OCI-LY7 (cell line): ENCODE data around the gene LRP3. TPM values are rescaled to one million over a fixed set of nuclear protein-coding genes. Genes with fewer than 3 reads are reported as not detected.

Experiments used
- BruUV-seq: library from RNA; stranded (reverse); fragments of 400-500 nt; replicated peaks from 2 replicates; lab custom pipeline; 2021; lab: Mats Ljungman, UMichigan
- CTCF ChIA-PET: fragments of 300-600 bp; sonication (Branson Sonifier 250); formaldehyde crosslinking; loops from one replicate; lab custom pipeline; 2022; ENCODE audit warnings: antibody characterized with exemption; ENCODE audit not compliant: unreplicated experiment; lab: Charles Lee
- POLR2A ChIA-PET: fragments of 300-600 bp; sonication (Branson Sonifier 250); formaldehyde crosslinking; loops from one replicate; lab custom pipeline; 2022; ENCODE audit warnings: antibody characterized with exemption; lab: Charles Lee
- DNase-seq: peaks from one replicate; pipeline ENCODE4 v3.0.0-alpha.2; 2015; ENCODE audit warnings: low spot score
- H2AFZ ChIP-seq: fragments of 200-600 bp; sonication (generic), shearing (Covaris generic); 2 replicates; pipeline ENCODE4 v1.6.1; 2014; ENCODE audit warnings: mild to moderate bottlenecking, antibody characterized with exemption, low read length, moderate library complexity
- H3K27ac ChIP-seq: fragments of 200-600 bp; sonication (generic); 2 replicates; pipeline ENCODE4 v1.5.1; 2014; ENCODE audit warnings: mixed run types, low read depth, mild to moderate bottlenecking, moderate library complexity, low read length, inconsistent platforms; ENCODE audit not compliant: poor library complexity, severe bottlenecking
- H3K36me3 ChIP-seq: fragments of 200-600 bp; sonication (generic); 2 replicates; pipeline ENCODE4 v1.6.1; 2014; ENCODE audit warnings: mild to moderate bottlenecking, antibody characterized with exemption, low read length, moderate library complexity, mixed read lengths; ENCODE audit not compliant: insufficient read depth
- H3K4me1 ChIP-seq: fragments of 200-600 bp; sonication (generic); 2 replicates; pipeline ENCODE4 v1.5.1; 2014; ENCODE audit warnings: mild to moderate bottlenecking, low read length; ENCODE audit not compliant: insufficient read depth, poor library complexity, severe bottlenecking
- H3K4me2 ChIP-seq: fragments of 200-600 bp; sonication (generic); 2 replicates; pipeline ENCODE4 v1.6.1; 2014; ENCODE audit warnings: mild to moderate bottlenecking, low read length
- H3K4me3 ChIP-seq: fragments of 200-600 bp; sonication (generic); 2 replicates; pipeline ENCODE4 v1.5.1; 2014; ENCODE audit warnings: mild to moderate bottlenecking, low read depth, low read length; ENCODE audit not compliant: poor library complexity, severe bottlenecking
- H3K79me2 ChIP-seq: fragments of 200-600 bp; sonication (generic); 2 replicates; pipeline ENCODE4 v1.6.1; 2016; ENCODE audit warnings: low read depth, mild to moderate bottlenecking, low read length, moderate library complexity, mixed read lengths; ENCODE audit not compliant: insufficient read depth
- H3K9me2 ChIP-seq: fragments of 200-600 bp; sonication (generic); 2 replicates; pipeline ENCODE4 v1.6.1; 2016; ENCODE audit warnings: mild to moderate bottlenecking, low read length, mixed read lengths; ENCODE audit not compliant: insufficient read depth
- H3K9me3 ChIP-seq: fragments of 200-600 bp; sonication (generic); 2 replicates; pipeline ENCODE4 v1.6.1; 2014; ENCODE audit warnings: mild to moderate bottlenecking, mixed run types, low read length, mixed read lengths
- H4K20me1 ChIP-seq: fragments of 200-600 bp; sonication (generic); 2 replicates; pipeline ENCODE4 v1.6.1; 2014; ENCODE audit warnings: mild to moderate bottlenecking, antibody characterized with exemption, low read length, moderate library complexity, mixed read lengths; ENCODE audit not compliant: insufficient read depth
- CTCF ChIP-seq: fragments of 200-600 bp; sonication (generic); conservative IDR thresholded peaks from 2 replicates; pipeline ENCODE4 v1.5.1; 2014; ENCODE audit warnings: mild to moderate bottlenecking, antibody characterized with exemption, low read length, moderate library complexity, mixed read lengths
- EZH2phosphoT487 ChIP-seq: fragments of 200-600 bp; sonication (generic); IDR thresholded peaks from 2 replicates; pipeline ENCODE4 v1.6.1; 2018; ENCODE audit warnings: low read depth, borderline replicate concordance, mild to moderate bottlenecking, mixed run types, antibody characterized with exemption, low read length, moderate library complexity, mixed read lengths
- intact Hi-C: fragments of 100-400 bp; cut with micrococcal nuclease; formaldehyde crosslinking; loops from one replicate; pipeline ENCODE4 v1.10.0; 2022; ENCODE audit not compliant: unreplicated experiment
- total RNA-seq, 2 experiments: library from RNA; depleted of rRNA in 1 of 2; stranded (reverse); fragments of >200 nt in 1 of 2; shearing (Covaris generic) in 1 of 2; gene quantifications; 2 replicates each; pipeline ENCODE4 v1.2.3, GENCODE V29; 2014 to 2022

LRP3 gene
- total RNA-seq, 2 experiments from 2014 or later: not detected

GRCh38 chr19:33233056-33233873 lies 39.1 kb downstream of the LRP3 start:
- POLR2A ChIA-PET: no interaction called here

GRCh38 chr19:33234092-33234491 lies 40.0 kb downstream of the LRP3 start:
- TF ChIP-seq CTCF: no peak
- no peak for TF ChIP-seq EZH2phosphoT487
- Histone ChIP-seq H3K4me1 (no peaks in the 10 kb centered on the region), H4K20me1 (no peaks in the 10 kb centered on the region), H3K9me3 (no peaks in the 10 kb centered on the region), H3K4me3 (no peak overlapping the region), H3K27ac (no peak overlapping the region), H3K9me2 (no peaks in the 10 kb centered on the region), H3K79me2 (no peaks in the 10 kb centered on the region), H3K36me3 (no peaks in the 10 kb centered on the region), H3K4me2 (no peak overlapping the region), H2AFZ (no peak overlapping the region)
- POLR2A ChIA-PET: no interaction called here
- DNase-seq: no peak
- BruUV-seq: no TSS peak
- intact Hi-C loops: loop anchor here (10.0 kb wide), 1 partner anchor 541 kb away; no protein-coding TSS in a partner anchor
- CTCF ChIA-PET: no interaction called here

More at GRCh38 chr19:33233056-33233873, 39.1 kb downstream of the LRP3 start:
- no peak overlapping the region for H3K4me2 ChIP-seq
- H4K20me1 ChIP-seq: no peaks in the 10 kb centered on the region
- no peak overlapping the region for H3K4me3 ChIP-seq
- TF ChIP-seq CTCF (no peak), EZH2phosphoT487 (no peak)
- no TSS peak for BruUV-seq
- intact Hi-C loops: loop anchor here (10.0 kb wide), 1 partner anchor 542 kb away; no protein-coding TSS in a partner anchor
- no peaks in the 10 kb centered on the region for H3K4me1 ChIP-seq
- no peak for DNase-seq
- H3K9me2 ChIP-seq: no peaks in the 10 kb centered on the region
- H3K27ac ChIP-seq: no peak overlapping the region
- H3K79me2 ChIP-seq: no peaks in the 10 kb centered on the region
- no peak overlapping the region for H2AFZ ChIP-seq
- CTCF ChIA-PET: no interaction called here
- H3K9me3 ChIP-seq: 0 out of 2 replicates have a peak, but pooled peaks cover 6% of the 10 kb centered on the region
- H3K36me3 ChIP-seq: no peaks in the 10 kb centered on the region

DNA sequence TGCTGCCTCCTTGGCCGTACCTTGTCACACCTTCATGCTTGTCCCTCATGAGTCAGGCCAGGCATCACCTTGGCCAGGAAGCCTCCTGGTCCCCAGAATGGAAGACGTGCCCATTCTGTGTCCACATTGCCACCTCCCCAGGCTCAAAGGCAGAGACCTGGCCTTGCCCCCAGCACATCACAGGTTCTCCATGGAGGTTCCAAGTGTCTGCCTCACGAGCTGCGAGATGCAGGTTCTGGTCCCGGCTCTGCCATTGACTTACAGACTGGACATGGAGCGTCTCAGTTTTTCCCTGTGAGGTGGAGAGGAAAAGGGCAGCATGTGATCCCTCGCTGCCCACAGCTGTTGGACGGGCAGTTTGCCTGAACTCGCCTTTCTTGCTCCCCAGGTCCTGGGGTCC lies 40.6 kb downstream of the LRP3 start:
- H3K36me3 ChIP-seq: no peaks in the 10 kb centered on the region
- no peak overlapping the region for H3K27ac ChIP-seq
- CTCF ChIA-PET: no interaction called here
- no peak overlapping the region for H3K4me2 ChIP-seq
- no peak overlapping the region for H3K4me3 ChIP-seq
- POLR2A ChIA-PET: no interaction called here
- no peak overlapping the region for H2AFZ ChIP-seq
- no peak for TF ChIP-seq CTCF
- no peak for TF ChIP-seq EZH2phosphoT487
- H3K9me3 ChIP-seq: no peaks in the 10 kb centered on the region
- BruUV-seq: no TSS peak
- no peak for DNase-seq
- no peaks in the 10 kb centered on the region for H3K9me2 ChIP-seq
- H4K20me1 ChIP-seq: no peaks in the 10 kb centered on the region
- intact Hi-C loops: loop anchor here (10.0 kb wide), 1 partner anchor 540 kb away; no protein-coding TSS in a partner anchor
- no peaks in the 10 kb centered on the region for H3K4me1 ChIP-seq
- H3K79me2 ChIP-seq: no peaks in the 10 kb centered on the region
